CD4-positive, CD25-positive, alpha-beta regulatory T cell (primary cell): Measurements from ENCODE around the gene NAGPA. TPM values are rescaled to one million over a fixed set of nuclear protein-coding genes. Genes with fewer than 3 reads are reported as not detected.

Experiments
- ATAC-seq, 2 donors: fragments of 150-1000 bp; cut with Tn5 transposase; one replicate each; pipeline ENCODE4 v1.10.0; 2021; ENCODE audit warnings: low read depth in 2 of 2, moderate number of reproducible peaks in 2 of 2, moderate library complexity in 1 of 2
- DNase-seq, 3 donors: peaks; one replicate each; pipeline versions ENCODE4 v3.0.0 to v3.0.0-alpha.2; 2012 to 2022; ENCODE audit warnings: mixed read lengths in 1 of 3
- H3K27ac ChIP-seq: one replicate; pipeline ENCODE4 v1.7.0; 2013; ENCODE audit warnings: mild to moderate bottlenecking, low read length; ENCODE audit not compliant: insufficient read depth, poor library complexity, severe bottlenecking
- H3K27me3 ChIP-seq: one replicate; pipeline ENCODE4 v1.7.0; 2013; ENCODE audit warnings: low read length; ENCODE audit not compliant: control insufficient read depth, insufficient read depth
- H3K36me3 ChIP-seq: one replicate; pipeline ENCODE4 v1.7.0; 2013; ENCODE audit warnings: mild to moderate bottlenecking, low read length, moderate library complexity; ENCODE audit not compliant: control insufficient read depth, insufficient read depth
- H3K4me1 ChIP-seq: 2 replicates; pipeline ENCODE4 v1.7.0; 2013; ENCODE audit warnings: mild to moderate bottlenecking, low read length; ENCODE audit not compliant: insufficient read depth, control insufficient read depth, poor library complexity, severe bottlenecking
- H3K4me3 ChIP-seq: one replicate; pipeline ENCODE4 v1.7.0; 2013; ENCODE audit warnings: low read depth, mild to moderate bottlenecking, low read length, moderate library complexity
- H3K9me3 ChIP-seq, 2 experiments: 1 replicate in 1 of 2; 2 replicates in 1 of 2; pipeline ENCODE4 v1.7.0; 2013; ENCODE audit warnings: low read length in 2 of 2, mild to moderate bottlenecking in 1 of 2, moderate library complexity in 1 of 2; ENCODE audit not compliant: control insufficient read depth in 2 of 2
- H3K27ac Mint-ChIP-seq, 3 donors: one replicate each; pipeline ENCODE4 v1.8.0; 2020 to 2022; ENCODE audit warnings: mild to moderate bottlenecking in 3 of 3, mixed read lengths in 3 of 3, moderate library complexity in 2 of 3
- H3K27me3 Mint-ChIP-seq: one replicate; pipeline ENCODE4 v1.8.0; 2022; ENCODE audit warnings: mild to moderate bottlenecking, mixed read lengths
- H3K36me3 Mint-ChIP-seq: one replicate; pipeline ENCODE4 v1.8.0; 2020; ENCODE audit warnings: mixed read lengths
- H3K4me1 Mint-ChIP-seq, 4 donors: one replicate each; pipeline ENCODE4 v1.8.0; 2020 to 2022; ENCODE audit warnings: mixed read lengths in 4 of 4, mild to moderate bottlenecking in 1 of 4
- H3K4me3 Mint-ChIP-seq, 4 donors: one replicate each; pipeline ENCODE4 v1.8.0; 2020 to 2022; ENCODE audit warnings: mild to moderate bottlenecking in 4 of 4, mixed read lengths in 4 of 4, moderate library complexity in 3 of 4
- H3K9me3 Mint-ChIP-seq, 7 donors: one replicate each; pipeline ENCODE4 v1.8.0; 2020 to 2022; ENCODE audit warnings: mixed read lengths in 7 of 7, mild to moderate bottlenecking in 3 of 7, moderate library complexity in 2 of 7
- polyA plus RNA-seq, 4 donors: library from polyadenylated mRNA; unstranded; fragments of 300-500 nt; fragmentation: Illumina TruSeq; gene quantifications; one replicate each; pipeline ENCODE4 v1.2.3, GENCODE V29; 2021
- total RNA-seq: library from RNA; stranded (reverse); gene quantifications from one replicate; pipeline ENCODE4 v1.2.3, GENCODE V29; 2022

The NAGPA gene
- total and polyA plus RNA-seq, 5 donors from 2014 or later: 23.7 to 37.5 (median 33.0) TPM

DNA sequence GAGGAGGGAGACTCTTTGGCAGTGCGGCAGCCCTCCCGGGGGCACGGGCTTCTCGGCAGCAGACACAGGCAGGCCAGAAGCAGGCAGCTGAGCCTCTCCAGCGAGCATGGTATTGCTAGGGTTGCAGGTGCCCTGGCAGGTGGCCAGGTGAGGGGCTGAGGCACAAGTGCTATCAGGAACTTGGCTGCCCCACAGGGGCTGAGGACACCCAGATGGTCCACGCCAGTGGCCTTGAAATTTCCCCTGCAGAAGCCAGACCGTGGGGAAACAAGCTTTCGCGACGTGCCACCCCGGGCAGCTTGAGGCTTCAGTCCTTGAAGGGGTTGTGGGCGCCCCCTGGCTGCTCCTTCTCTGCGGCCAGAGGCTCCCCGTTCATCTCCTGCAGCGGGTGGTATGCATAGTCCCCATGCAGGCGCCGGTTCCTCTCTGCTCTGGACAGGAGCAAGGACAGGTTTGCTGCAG is 8.5 kb downstream of the NAGPA start:
- H3K36me3 ChIP-seq: peaks cover 4% of the 10 kb centered on the region
- Mint-ChIP-seq H3K9me3 (no peaks in the 10 kb centered on the region), H3K27me3 (no peaks in the 10 kb centered on the region), H3K4me1 (no peaks in the 10 kb centered on the region), H3K27ac (no peak overlapping the region), H3K36me3 (no peaks in the 10 kb centered on the region), H3K4me3 (no peak overlapping the region)
- H3K27me3 ChIP-seq: no peaks in the 10 kb centered on the region
- no peaks in the 10 kb centered on the region for H3K4me1 ChIP-seq
- ATAC-seq (peak in 1 of 2 donors; percentile 20), DNase-seq (no peak)
- no peak overlapping the region for H3K4me3 ChIP-seq
- no peaks in the 10 kb centered on the region for H3K9me3 ChIP-seq
- no peak overlapping the region for H3K27ac ChIP-seq

DNA sequence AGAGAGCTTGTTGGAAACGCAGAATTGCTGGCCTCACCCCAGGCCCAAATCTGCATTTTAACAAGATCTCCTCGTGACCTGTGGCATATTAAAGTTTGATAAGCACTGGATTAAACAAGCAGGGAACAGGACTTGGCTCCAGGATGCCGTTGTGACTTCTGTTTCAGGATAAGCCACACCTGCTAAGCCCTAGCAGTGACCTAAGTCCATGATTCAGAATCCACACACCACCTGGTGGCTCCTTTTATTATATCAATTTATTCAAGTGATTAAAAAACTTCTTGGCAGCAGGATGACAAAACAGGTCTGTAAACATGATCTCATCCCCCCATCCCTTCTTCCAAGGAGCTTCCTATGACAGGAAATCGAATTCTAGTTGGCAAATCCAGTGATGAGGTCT is 9.1 kb downstream of the NAGPA start:
- DNase-seq (peak in 1 of 3 donors; percentile 22), ATAC-seq (no peak)
- H3K36me3 Mint-ChIP-seq: no peaks in the 10 kb centered on the region
- H3K27ac Mint-ChIP-seq: no peak overlapping the region
- no peaks in the 10 kb centered on the region for H3K4me1 ChIP-seq
- H3K9me3 Mint-ChIP-seq: no peaks in the 10 kb centered on the region
- no peaks in the 10 kb centered on the region for H3K27me3 Mint-ChIP-seq
- H3K4me3 ChIP-seq: no peak overlapping the region
- H3K4me3 Mint-ChIP-seq: no peak overlapping the region
- no peaks in the 10 kb centered on the region for H3K27me3 ChIP-seq
- no peaks in the 10 kb centered on the region for H3K4me1 Mint-ChIP-seq
- no peaks in the 10 kb centered on the region for H3K9me3 ChIP-seq
- no peak overlapping the region for H3K27ac ChIP-seq
- no peaks in the 10 kb centered on the region for H3K36me3 ChIP-seq

DNA sequence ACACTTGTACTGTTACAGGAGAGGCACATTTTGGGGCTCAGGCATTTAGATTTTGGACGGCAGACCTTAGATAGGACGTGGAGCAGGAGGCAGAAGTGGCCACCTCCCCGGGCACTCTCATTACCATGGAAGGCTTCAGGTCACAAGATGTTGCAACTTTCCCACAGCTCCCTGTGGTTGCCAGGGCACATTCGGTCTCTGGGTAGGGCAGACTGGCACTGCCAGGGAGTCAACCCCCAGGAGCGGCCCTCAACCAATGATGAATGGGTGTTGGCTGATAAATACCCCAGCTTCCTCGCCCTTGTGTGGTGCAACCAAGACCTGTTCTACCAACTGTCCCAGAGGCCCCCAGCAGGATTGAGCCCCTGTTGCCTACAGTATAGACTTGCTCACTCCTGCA is 11.2 kb downstream of the NAGPA start:
- no peaks in the 10 kb centered on the region for H3K36me3 ChIP-seq
- no peaks in the 10 kb centered on the region for H3K4me1 Mint-ChIP-seq
- H3K9me3 Mint-ChIP-seq: no peaks in the 10 kb centered on the region
- H3K4me3 ChIP-seq: no peak overlapping the region
- no peaks in the 10 kb centered on the region for H3K4me1 ChIP-seq
- H3K9me3 ChIP-seq: no peaks in the 10 kb centered on the region
- H3K27ac Mint-ChIP-seq: no peak overlapping the region
- H3K27me3 Mint-ChIP-seq: peaks cover 4% of the 10 kb centered on the region
- H3K27ac ChIP-seq: no peak overlapping the region
- ATAC-seq (no peak), DNase-seq (no peak)
- H3K4me3 Mint-ChIP-seq: no peak overlapping the region
- H3K27me3 ChIP-seq: no peaks in the 10 kb centered on the region
- H3K36me3 Mint-ChIP-seq: no peaks in the 10 kb centered on the region

DNA sequence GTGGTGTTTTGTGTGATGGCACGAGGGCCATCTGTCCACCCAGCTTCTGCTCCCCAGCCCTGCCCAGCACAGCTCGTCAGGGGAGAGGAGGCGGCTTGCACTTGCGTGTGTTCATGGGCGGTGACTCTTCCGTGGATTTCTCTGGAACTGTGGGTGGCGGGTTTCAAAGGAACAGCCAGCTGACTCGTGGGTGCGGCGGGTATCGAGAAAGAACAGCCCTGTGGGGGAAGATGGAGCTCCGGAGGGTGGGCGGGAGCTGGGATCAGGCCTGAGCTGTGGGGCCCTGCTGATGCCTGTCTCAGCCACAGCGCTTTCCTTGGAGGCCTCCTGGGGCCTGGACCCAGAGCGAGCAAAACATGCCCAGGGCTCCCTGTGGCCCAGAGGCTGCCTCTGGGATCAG is 13.2 kb downstream of the NAGPA start:
- Histone ChIP-seq H3K9me3 (no peaks in the 10 kb centered on the region), H3K4me1 (no peaks in the 10 kb centered on the region), H3K36me3 (no peaks in the 10 kb centered on the region), H3K4me3 (no peak overlapping the region), H3K27me3 (no peaks in the 10 kb centered on the region), H3K27ac (no peak overlapping the region)
- Mint-ChIP-seq H3K4me3 (no peak overlapping the region), H3K27ac (no peak overlapping the region), H3K4me1 (no peaks in the 10 kb centered on the region), H3K27me3 (peaks cover 4% of the 10 kb centered on the region), H3K9me3 (no peaks in the 10 kb centered on the region), H3K36me3 (no peaks in the 10 kb centered on the region)
- no peak for DNase-seq
- ATAC-seq: no peak

DNA sequence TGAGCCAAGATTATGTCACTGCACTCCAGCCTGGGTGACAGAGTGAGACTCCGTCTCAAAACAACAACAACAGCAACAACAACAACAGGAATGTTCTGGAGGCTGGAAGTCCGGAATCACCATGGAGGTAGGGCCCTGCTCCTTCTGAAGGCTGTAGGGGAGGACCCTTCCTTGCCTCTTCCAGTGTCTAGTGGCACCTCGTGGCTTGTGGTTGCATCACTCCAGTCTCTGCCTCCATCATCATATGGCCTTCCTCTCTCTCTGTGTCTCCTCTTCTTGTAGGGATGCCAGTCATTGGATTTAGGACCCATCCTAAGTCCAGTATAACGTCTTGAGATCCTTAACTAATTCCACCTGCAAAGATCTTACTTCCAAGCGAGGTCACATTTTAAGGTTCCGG is 14.0 kb downstream of the NAGPA start:
- Mint-ChIP-seq H3K27ac (no peak overlapping the region), H3K4me1 (no peaks in the 10 kb centered on the region), H3K9me3 (no peaks in the 10 kb centered on the region), H3K4me3 (no peak overlapping the region), H3K36me3 (no peaks in the 10 kb centered on the region), H3K27me3 (peaks cover 4% of the 10 kb centered on the region)
- ATAC-seq (no peak), DNase-seq (no peak)
- Histone ChIP-seq H3K4me3 (no peak overlapping the region), H3K36me3 (no peaks in the 10 kb centered on the region), H3K27me3 (no peaks in the 10 kb centered on the region), H3K4me1 (no peaks in the 10 kb centered on the region), H3K9me3 (no peaks in the 10 kb centered on the region), H3K27ac (no peak overlapping the region)

DNA sequence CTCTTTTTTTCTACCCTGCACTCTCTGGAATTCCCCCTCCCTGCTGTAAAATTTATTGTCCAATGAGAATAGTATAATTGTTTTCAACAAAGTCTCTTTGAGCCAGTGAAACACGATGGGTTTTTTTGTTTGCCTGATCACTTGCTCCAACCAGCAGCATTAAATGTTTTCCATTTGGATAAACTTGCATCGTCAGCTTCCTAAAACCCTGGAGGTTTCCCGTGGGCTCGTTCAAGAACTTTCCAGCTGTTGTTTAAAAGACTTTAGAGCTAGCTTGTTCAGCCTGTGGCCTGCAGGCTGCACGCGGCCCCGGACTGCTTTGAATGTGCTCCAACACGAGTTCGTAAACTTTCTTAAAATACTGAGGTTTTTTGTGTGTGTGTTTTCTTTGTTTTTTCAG is 14.9 kb downstream of the NAGPA start:
- H3K4me3 ChIP-seq: no peak overlapping the region
- peaks cover 4% of the 10 kb centered on the region for H3K27me3 Mint-ChIP-seq
- no peaks in the 10 kb centered on the region for H3K9me3 Mint-ChIP-seq
- no peaks in the 10 kb centered on the region for H3K36me3 ChIP-seq
- DNase-seq (no peak), ATAC-seq (no peak)
- no peaks in the 10 kb centered on the region for H3K9me3 ChIP-seq
- no peak overlapping the region for H3K4me3 Mint-ChIP-seq
- H3K4me1 ChIP-seq: no peaks in the 10 kb centered on the region
- no peak overlapping the region for H3K27ac Mint-ChIP-seq
- H3K4me1 Mint-ChIP-seq: no peaks in the 10 kb centered on the region
- no peaks in the 10 kb centered on the region for H3K27me3 ChIP-seq
- H3K36me3 Mint-ChIP-seq: no peaks in the 10 kb centered on the region
- H3K27ac ChIP-seq: no peak overlapping the region

DNA sequence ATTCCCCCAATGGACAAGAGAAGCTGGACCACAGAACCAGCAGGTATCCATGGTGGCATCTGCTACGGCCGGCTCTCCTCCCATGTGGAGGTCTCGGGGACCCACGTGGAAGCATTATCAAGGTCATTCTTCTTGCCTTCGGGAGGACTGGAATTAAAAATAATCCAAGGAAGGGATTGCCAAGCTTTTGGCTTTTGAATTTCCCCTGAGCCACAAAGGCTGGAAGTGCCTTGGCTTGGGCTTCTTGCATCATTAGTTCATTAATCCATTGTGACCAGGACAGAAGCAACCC is 16.1 kb downstream of the NAGPA start:
- ATAC-seq (no peak), DNase-seq (no peak)
- Mint-ChIP-seq H3K9me3 (no peaks in the 10 kb centered on the region), H3K27me3 (peaks cover 4% of the 10 kb centered on the region), H3K36me3 (no peaks in the 10 kb centered on the region), H3K27ac (no peak overlapping the region), H3K4me3 (no peak overlapping the region), H3K4me1 (no peaks in the 10 kb centered on the region)
- no peaks in the 10 kb centered on the region for H3K36me3 ChIP-seq
- H3K27me3 ChIP-seq: no peaks in the 10 kb centered on the region
- H3K9me3 ChIP-seq: no peaks in the 10 kb centered on the region
- no peak overlapping the region for H3K4me3 ChIP-seq
- no peak overlapping the region for H3K27ac ChIP-seq
- H3K4me1 ChIP-seq: no peaks in the 10 kb centered on the region

DNA sequence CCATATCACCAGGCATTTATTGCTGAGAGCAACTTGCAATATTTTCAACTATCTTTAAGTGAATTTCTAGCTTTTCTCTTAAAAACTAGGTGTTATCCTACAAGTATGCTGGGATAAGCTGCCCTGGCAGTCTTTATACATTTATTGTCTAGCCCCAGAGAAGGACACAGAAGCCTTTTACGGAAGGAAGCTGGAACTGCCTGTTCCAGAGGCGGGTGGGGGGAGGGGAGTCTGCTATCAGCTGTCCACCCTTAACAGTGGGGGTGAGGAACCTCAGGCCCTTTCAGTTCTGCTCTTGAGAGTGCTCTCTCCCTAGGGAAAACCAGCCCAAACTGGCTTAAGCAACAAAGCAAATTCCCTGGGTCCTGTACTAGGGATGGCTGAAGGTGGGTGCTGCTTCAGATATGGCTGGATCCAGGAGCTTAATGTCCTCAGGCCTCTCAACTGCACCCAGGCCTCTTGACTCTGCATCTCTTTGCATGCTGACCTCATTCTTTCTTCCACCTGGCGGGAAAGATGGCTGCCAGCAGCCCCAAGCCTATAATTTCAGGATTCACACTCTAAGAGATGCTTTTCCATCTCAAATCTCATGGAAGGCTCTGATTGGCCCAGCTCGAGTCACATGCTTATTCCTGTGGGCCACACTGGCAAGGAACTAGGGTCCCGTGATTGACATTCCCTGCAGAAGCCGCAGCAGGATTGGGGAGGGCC is 16.6 kb downstream of the NAGPA start:
- H3K27ac Mint-ChIP-seq: no peak overlapping the region
- H3K4me3 Mint-ChIP-seq: no peak overlapping the region
- Histone ChIP-seq H3K9me3 (no peaks in the 10 kb centered on the region), H3K27me3 (no peaks in the 10 kb centered on the region), H3K4me1 (no peaks in the 10 kb centered on the region), H3K4me3 (no peak overlapping the region), H3K27ac (no peak overlapping the region), H3K36me3 (no peaks in the 10 kb centered on the region)
- H3K36me3 Mint-ChIP-seq: no peaks in the 10 kb centered on the region
- no peaks in the 10 kb centered on the region for H3K4me1 Mint-ChIP-seq
- ATAC-seq (no peak), DNase-seq (no peak)
- no peaks in the 10 kb centered on the region for H3K9me3 Mint-ChIP-seq
- H3K27me3 Mint-ChIP-seq: peaks cover 4% of the 10 kb centered on the region
